ENCODE data around the gene FAS.

DNA sequence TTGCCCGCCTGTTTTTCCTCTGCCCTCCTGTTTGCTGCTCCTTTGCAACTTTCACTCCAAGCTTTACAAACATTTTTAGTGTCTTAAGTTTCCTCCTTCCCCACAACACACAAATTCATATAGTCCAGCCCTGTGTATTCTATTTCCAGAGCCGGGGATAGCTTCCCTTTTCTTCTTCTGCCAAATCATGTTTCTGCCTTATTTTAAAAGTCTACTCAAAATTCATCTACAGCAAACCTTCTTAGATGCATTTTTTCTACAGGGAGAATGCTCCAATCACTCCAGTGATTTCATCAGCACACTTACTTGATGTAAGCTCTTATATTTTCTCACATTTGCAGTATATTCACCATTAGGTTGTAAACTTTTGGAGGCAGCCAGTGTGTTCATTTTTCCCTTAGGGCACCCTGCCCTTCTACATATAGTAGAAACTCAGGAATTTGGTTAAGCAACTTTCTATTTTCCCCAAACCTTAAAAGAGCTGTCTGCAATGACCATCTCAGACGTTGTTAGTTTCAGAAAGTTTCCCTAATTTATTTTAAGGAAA is 25.7 kb upstream of the FAS start:
- TF ChIP-seq, protein P1, sequence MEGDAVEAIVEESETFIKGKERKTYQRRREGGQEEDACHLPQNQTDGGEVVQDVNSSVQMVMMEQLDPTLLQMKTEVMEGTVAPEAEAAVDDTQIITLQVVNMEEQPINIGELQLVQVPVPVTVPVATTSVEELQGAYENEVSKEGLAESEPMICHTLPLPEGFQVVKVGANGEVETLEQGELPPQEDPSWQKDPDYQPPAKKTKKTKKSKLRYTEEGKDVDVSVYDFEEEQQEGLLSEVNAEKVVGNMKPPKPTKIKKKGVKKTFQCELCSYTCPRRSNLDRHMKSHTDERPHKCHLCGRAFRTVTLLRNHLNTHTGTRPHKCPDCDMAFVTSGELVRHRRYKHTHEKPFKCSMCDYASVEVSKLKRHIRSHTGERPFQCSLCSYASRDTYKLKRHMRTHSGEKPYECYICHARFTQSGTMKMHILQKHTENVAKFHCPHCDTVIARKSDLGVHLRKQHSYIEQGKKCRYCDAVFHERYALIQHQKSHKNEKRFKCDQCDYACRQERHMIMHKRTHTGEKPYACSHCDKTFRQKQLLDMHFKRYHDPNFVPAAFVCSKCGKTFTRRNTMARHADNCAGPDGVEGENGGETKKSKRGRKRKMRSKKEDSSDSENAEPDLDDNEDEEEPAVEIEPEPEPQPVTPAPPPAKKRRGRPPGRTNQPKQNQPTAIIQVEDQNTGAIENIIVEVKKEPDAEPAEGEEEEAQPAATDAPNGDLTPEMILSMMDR (IDR thresholded peaks at IDR 0.05), result no peak
- TF ChIP-seq POLR2A (IDR thresholded peaks at IDR 0.05), result no peak

All from thyroid gland (tissue), 4 donors.